HFF-Myc (cell line): ENCODE measurements around the gene COG7.
A peak's percentile ranks its signal among the peaks of the same experiment; 100 is the strongest.

Source experiments
- DNase-seq: peaks from one replicate; pipeline ENCODE4 v3.0.0-alpha.2; 2011; ENCODE audit warnings: low read depth; ENCODE audit errors: extremely low read depth
- H3K4me3 ChIP-seq: replicated peaks from 2 replicates; pipeline ENCODE4 v1.5.1; 2011; ENCODE audit warnings: low read depth, mild to moderate bottlenecking, control low read depth, low read length
- CTCF ChIP-seq: IDR thresholded peaks from 2 replicates; pipeline ENCODE4 v1.5.1; 2012; ENCODE audit warnings: mild to moderate bottlenecking, low read depth, low read length, control low read depth; ENCODE audit errors: missing control alignments

COG7 gene

GRCh38 chr16:23433261-23433920, 19.6 kb downstream of the COG7 start:
- no peak for TF ChIP-seq CTCF
- H3K4me3 ChIP-seq, result no peak overlapping the region
- no peak for DNase-seq

GRCh38 chr16:23432176-23433128, 20.5 kb downstream of the COG7 start:
- no peak overlapping the region for H3K4me3 ChIP-seq
- no peak for DNase-seq
- TF ChIP-seq CTCF, result no peak

GRCh38 chr16:23428351-23428750, 24.6 kb downstream of the COG7 start:
- TF ChIP-seq CTCF, result no peak
- H3K4me3 ChIP-seq, result no peak overlapping the region
- no peak for DNase-seq

GRCh38 chr16:23424292-23424958, 28.6 kb downstream of the COG7 start:
- no peak overlapping the region for H3K4me3 ChIP-seq
- DNase-seq, result no peak
- no peak for TF ChIP-seq CTCF

- H3K4me3 ChIP-seq, result no peak overlapping the region
- peak; percentile 97 for DNase-seq
- TF ChIP-seq CTCF, result no peak
Observed at GRCh38 chr16:23423496-23424049, 29.4 kb downstream of the COG7 start.

- no peak overlapping the region for H3K4me3 ChIP-seq
- TF ChIP-seq CTCF, result no peak
- DNase-seq, result no peak
Observed at GRCh38 chr16:23420011-23420410, 33.0 kb downstream of the COG7 start.
